Measurements from ENCODE around the gene SZRD1.

The SZRD1 gene

DNA sequence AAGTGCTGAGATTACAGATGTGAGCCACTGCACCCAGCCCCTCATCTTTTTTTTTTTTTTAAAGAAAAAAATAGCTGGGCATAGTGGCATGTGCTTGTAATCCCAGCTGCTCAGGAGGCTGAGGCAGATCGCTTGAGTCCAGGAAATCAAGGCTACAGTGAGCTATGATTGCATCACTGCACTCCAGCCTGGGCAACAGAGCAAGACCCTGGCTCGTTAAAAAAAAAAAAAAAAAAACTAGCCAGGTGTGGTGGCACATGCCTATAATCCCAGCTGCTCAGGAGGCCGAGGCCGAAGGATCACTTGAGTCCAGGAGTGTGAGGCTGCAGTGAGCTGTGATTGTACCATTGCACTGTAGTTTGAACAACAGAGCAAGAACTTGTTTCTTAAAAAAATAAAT, 13.8 kb downstream of the SZRD1 start:
- H3K27me3 Mint-ChIP-seq (ENCODE audit: low read depth, poor library complexity): no peaks in the 10 kb centered on the region
- H3K4me3 Mint-ChIP-seq: no peak overlapping the region
- TF ChIP-seq, protein P1, sequence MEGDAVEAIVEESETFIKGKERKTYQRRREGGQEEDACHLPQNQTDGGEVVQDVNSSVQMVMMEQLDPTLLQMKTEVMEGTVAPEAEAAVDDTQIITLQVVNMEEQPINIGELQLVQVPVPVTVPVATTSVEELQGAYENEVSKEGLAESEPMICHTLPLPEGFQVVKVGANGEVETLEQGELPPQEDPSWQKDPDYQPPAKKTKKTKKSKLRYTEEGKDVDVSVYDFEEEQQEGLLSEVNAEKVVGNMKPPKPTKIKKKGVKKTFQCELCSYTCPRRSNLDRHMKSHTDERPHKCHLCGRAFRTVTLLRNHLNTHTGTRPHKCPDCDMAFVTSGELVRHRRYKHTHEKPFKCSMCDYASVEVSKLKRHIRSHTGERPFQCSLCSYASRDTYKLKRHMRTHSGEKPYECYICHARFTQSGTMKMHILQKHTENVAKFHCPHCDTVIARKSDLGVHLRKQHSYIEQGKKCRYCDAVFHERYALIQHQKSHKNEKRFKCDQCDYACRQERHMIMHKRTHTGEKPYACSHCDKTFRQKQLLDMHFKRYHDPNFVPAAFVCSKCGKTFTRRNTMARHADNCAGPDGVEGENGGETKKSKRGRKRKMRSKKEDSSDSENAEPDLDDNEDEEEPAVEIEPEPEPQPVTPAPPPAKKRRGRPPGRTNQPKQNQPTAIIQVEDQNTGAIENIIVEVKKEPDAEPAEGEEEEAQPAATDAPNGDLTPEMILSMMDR (IDR thresholded peaks at IDR 0.05): no peak
- H3K4me1 Mint-ChIP-seq: peaks cover 47% of the 10 kb centered on the region
- peaks cover 3% of the 10 kb centered on the region for H3K9me3 Mint-ChIP-seq
- H3K36me3 Mint-ChIP-seq (ENCODE audit: low read depth): peaks cover 35% of the 10 kb centered on the region
- no peak for DNase-seq
- no peak overlapping the region for H3K27ac Mint-ChIP-seq

DNA sequence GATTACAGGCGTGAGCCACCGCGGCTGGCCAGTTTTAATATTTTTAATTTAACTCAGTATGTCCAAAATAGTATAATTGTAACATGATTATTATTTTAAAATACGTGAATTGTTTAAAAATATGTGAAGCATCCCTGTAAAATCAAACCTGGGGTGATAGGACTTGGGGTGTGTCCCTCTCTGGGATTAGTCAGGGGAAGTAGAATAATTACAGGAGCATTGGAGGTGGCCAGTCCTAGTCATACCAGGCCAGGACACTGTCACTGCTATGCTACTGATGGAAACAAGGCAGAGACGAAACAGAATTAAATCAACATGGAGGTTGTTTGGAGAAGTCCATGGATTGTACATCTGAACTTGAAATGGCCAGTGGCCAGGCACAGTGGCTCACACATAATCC, 16.8 kb downstream of the SZRD1 start:
- peak overlapping the region; percentile 55 for H3K27ac Mint-ChIP-seq
- TF ChIP-seq, protein P1 (IDR thresholded peaks at IDR 0.05): no peak

DNA sequence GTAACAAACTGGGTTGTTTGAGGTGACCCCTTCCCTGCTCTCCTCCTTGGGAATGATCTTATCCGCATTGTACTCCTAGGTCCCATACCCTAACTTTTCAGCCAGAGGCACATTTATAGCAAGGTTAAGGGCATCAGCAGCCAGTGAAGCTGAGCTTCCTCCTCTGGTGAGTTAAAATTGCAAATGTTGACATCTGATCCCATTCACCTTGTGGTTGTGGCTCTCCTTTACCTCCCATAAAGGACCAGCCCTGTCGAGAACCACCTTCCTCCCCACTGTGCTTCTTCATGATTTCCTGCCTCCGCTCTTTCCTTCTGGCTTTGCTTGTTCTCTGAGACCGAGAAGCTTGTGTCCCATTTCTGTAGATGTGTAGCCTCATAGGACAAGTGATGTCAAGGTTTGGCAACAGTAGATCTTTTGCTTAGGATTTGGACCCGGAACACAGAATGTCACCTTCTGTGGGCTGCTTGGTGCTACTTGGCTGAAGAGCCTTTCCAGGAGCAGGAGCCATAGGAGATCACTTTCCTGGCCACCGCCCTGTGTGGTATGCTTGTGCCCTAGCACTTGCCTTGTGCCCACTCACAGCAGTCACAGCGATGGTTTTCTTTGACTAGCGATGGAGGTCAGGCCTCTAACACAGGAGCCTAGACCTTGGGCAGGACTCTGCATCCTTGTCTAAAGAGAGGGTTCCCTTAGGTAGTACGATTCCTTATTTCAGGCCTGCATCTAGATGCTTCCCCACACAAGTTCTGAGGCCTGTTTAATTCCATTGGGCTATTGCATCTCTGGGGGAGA, 18.8 kb downstream of the SZRD1 start:
- no peak for DNase-seq
- no peaks in the 10 kb centered on the region for H3K27me3 Mint-ChIP-seq (ENCODE audit: low read depth, poor library complexity)
- H3K36me3 Mint-ChIP-seq (ENCODE audit: low read depth): peaks cover 34% of the 10 kb centered on the region
- peaks cover 43% of the 10 kb centered on the region for H3K4me1 Mint-ChIP-seq
- TF ChIP-seq, protein P1 (IDR thresholded peaks at IDR 0.05): no peak
- H3K9me3 Mint-ChIP-seq: peaks cover 3% of the 10 kb centered on the region
- peak overlapping the region; percentile 81 for H3K27ac Mint-ChIP-seq
- no peak overlapping the region for H3K4me3 Mint-ChIP-seq

More for the DNA sequence above, 16.8 kb downstream of the SZRD1 start:
- H3K9me3 Mint-ChIP-seq: peaks cover 3% of the 10 kb centered on the region
- H3K4me3 Mint-ChIP-seq: no peak overlapping the region
- H3K27me3 Mint-ChIP-seq (ENCODE audit: low read depth, poor library complexity): no peaks in the 10 kb centered on the region
- H3K36me3 Mint-ChIP-seq (ENCODE audit: low read depth): peaks cover 42% of the 10 kb centered on the region
- DNase-seq: no peak
- peaks cover 36% of the 10 kb centered on the region for H3K4me1 Mint-ChIP-seq

GRCh38 chr1:16386454-16387113, 19.5 kb downstream of the SZRD1 start:
- H3K27ac Mint-ChIP-seq: peak overlapping the region; percentile 2
- TF ChIP-seq, protein P1 (IDR thresholded peaks at IDR 0.05): no peak
- H3K36me3 Mint-ChIP-seq (ENCODE audit: low read depth): peaks cover 34% of the 10 kb centered on the region
- no peak for DNase-seq
- H3K4me3 Mint-ChIP-seq: no peak overlapping the region
- peaks cover 3% of the 10 kb centered on the region for H3K9me3 Mint-ChIP-seq
- H3K4me1 Mint-ChIP-seq: peaks cover 50% of the 10 kb centered on the region
- no peaks in the 10 kb centered on the region for H3K27me3 Mint-ChIP-seq (ENCODE audit: low read depth, poor library complexity)

- Mint-ChIP-seq H3K4me3 (no peak overlapping the region), H3K27ac (no peak overlapping the region), H3K36me3 (ENCODE audit: low read depth) (peaks cover 31% of the 10 kb centered on the region), H3K9me3 (peaks cover 3% of the 10 kb centered on the region), H3K27me3 (ENCODE audit: low read depth, poor library complexity) (no peaks in the 10 kb centered on the region), H3K4me1 (peaks cover 59% of the 10 kb centered on the region)
- no peak for DNase-seq
- TF ChIP-seq, protein P1 (IDR thresholded peaks at IDR 0.05): no peak
Measured at GRCh38 chr1:16387201-16388188, 20.5 kb downstream of the SZRD1 start.

Data from nephron progenitor cell (in vitro differentiated cells).